Ishikawa (cell line): ENCODE results near the gene KIAA1755.

ENCODE experiments used
- CEBPB ChIP-seq: IDR thresholded peaks from 2 replicates; pipeline ENCODE4 v1.6.1; 2012
- CREB1 ChIP-seq: IDR thresholded peaks from 2 replicates; pipeline ENCODE4 v1.6.1; 2012; ENCODE audit warnings: low read depth
- EGR1 ChIP-seq: IDR thresholded peaks from 2 replicates; pipeline ENCODE4 v1.6.1; 2012
- FOXM1 ChIP-seq: IDR thresholded peaks from 2 replicates; pipeline ENCODE4 v1.6.1; 2012; ENCODE audit warnings: low read depth, borderline replicate concordance
- MAX ChIP-seq: IDR thresholded peaks from 2 replicates; pipeline ENCODE4 v1.6.1; 2012
- NFIC ChIP-seq: IDR thresholded peaks from 2 replicates; pipeline ENCODE4 v1.6.1; 2012
- RAD21 ChIP-seq: IDR thresholded peaks from 2 replicates; pipeline ENCODE4 v1.6.1; 2012; ENCODE audit warnings: low read depth
- TCF12 ChIP-seq: IDR thresholded peaks from 2 replicates; pipeline ENCODE4 v1.6.1; 2012; ENCODE audit warnings: low read depth
- YY1 ChIP-seq: IDR thresholded peaks from 2 replicates; pipeline ENCODE4 v1.6.1; 2012; ENCODE audit warnings: low read depth
- ZBTB7A ChIP-seq: IDR thresholded peaks from 2 replicates; pipeline ENCODE4 v1.6.1; 2012; ENCODE audit warnings: low read depth

- TF ChIP-seq TCF12, result no peak
- no peak for TF ChIP-seq FOXM1
- no peak for TF ChIP-seq CREB1
- no peak for TF ChIP-seq EGR1
- no peak for TF ChIP-seq CEBPB
- no peak for TF ChIP-seq YY1
- no peak for TF ChIP-seq ZBTB7A
- no peak for TF ChIP-seq MAX
- TF ChIP-seq NFIC, result no peak
- no peak for TF ChIP-seq RAD21
Observed at GRCh38 chr20:38246357-38247165, 14.0 kb downstream of the KIAA1755 start.
